Activated T-cell treated with anti-CD3 and anti-CD28 coated beads, Interleukin-2, amount 50 U/mL, for 4 hours (primary cell): Measurements from ENCODE around the gene PDSS2. TPM values are rescaled to one million over a fixed set of nuclear protein-coding genes. Genes with fewer than 3 reads are reported as not detected.
"Not testable (repeated sequence)": the region's sequence is repeated elsewhere in the genome, so short reads cannot be mapped to it uniquely, and the experiment has no call there.

Source experiments
- ATAC-seq, 2 donors: fragments of 200-7000 bp; cut with Tn5 transposase; one replicate each; pipeline ENCODE4 v1.10.0; 2021
- DNase-seq: peaks from one replicate; pipeline ENCODE4 v3.0.0-alpha.2; 2020
- H3K27me3 Mint-ChIP-seq: one replicate; pipeline ENCODE4 v1.8.0; 2021; ENCODE audit warnings: low read depth, mixed read lengths
- H3K36me3 Mint-ChIP-seq: one replicate; pipeline ENCODE4 v1.8.0; 2022; ENCODE audit warnings: mixed read lengths; ENCODE audit not compliant: insufficient read depth
- H3K4me1 Mint-ChIP-seq: one replicate; pipeline ENCODE4 v1.8.0; 2021; ENCODE audit warnings: low read depth, mixed read lengths
- H3K4me3 Mint-ChIP-seq: one replicate; pipeline ENCODE4 v1.8.0; 2021; ENCODE audit warnings: mild to moderate bottlenecking, moderate library complexity, mixed read lengths
- H3K9me3 Mint-ChIP-seq: one replicate; pipeline ENCODE4 v1.8.0; 2021; ENCODE audit warnings: mixed read lengths
- total RNA-seq, 3 donors: library from RNA; stranded (reverse); gene quantifications; one replicate each; pipeline ENCODE4 v1.2.1, GENCODE V29; 2021

The PDSS2 gene
- total RNA-seq, 3 donors from 2014 or later, result 10.9 to 14.8 (median 12.6) TPM

- not testable (repeated sequence) for H3K4me3 Mint-ChIP-seq, H3K27me3 Mint-ChIP-seq, ATAC-seq, H3K36me3 Mint-ChIP-seq, H3K9me3 Mint-ChIP-seq, DNase-seq
- peaks cover 15% of the 10 kb centered on the region for H3K4me1 Mint-ChIP-seq
Observed at GRCh38 chr6:107118540-107118939, 340.8 kb downstream of the PDSS2 start.

GRCh38 chr6:107116931-107117330, 342.4 kb downstream of the PDSS2 start:
- DNase-seq (no peak), ATAC-seq (no peak)
- Mint-ChIP-seq H3K4me3 (peak overlapping the region; percentile 82), H3K27me3 (peaks cover 9% of the 10 kb centered on the region), H3K9me3 (no peaks in the 10 kb centered on the region), H3K4me1 (peaks cover 17% of the 10 kb centered on the region), H3K36me3 (no peaks in the 10 kb centered on the region)

- Mint-ChIP-seq H3K9me3 (no peaks in the 10 kb centered on the region), H3K4me1 (peaks cover 17% of the 10 kb centered on the region), H3K36me3 (no peaks in the 10 kb centered on the region), H3K27me3 (peaks cover 9% of the 10 kb centered on the region), H3K4me3 (peak overlapping the region; percentile 82)
- ATAC-seq (no peak), DNase-seq (no peak)
Observed at GRCh38 chr6:107116328-107116892, 343.0 kb downstream of the PDSS2 start.

GRCh38 chr6:107115695-107116327, 343.6 kb downstream of the PDSS2 start:
- H3K36me3 Mint-ChIP-seq, result no peaks in the 10 kb centered on the region
- DNase-seq (peak; percentile 22), ATAC-seq (peak; percentile 13 to 23)
- H3K4me3 Mint-ChIP-seq, result peak overlapping the region; percentile 82
- H3K27me3 Mint-ChIP-seq, result peaks cover 9% of the 10 kb centered on the region
- H3K9me3 Mint-ChIP-seq, result no peaks in the 10 kb centered on the region
- peaks cover 17% of the 10 kb centered on the region for H3K4me1 Mint-ChIP-seq

GRCh38 chr6:107114926-107115694, 344.3 kb downstream of the PDSS2 start, which contains the start of gene BEND3:
TSS of gene BEND3 (minus strand) at chr6:107115515. CDS start at chr6:107099285, 16,230 bp downstream.
- Mint-ChIP-seq H3K9me3 (no peaks in the 10 kb centered on the region), H3K4me3 (peak within 1 kb of the TSS; percentile 82), H3K4me1 (peaks cover 17% of the 10 kb centered on the region), H3K36me3 (no peaks in the 10 kb centered on the region), H3K27me3 (peaks cover 9% of the 10 kb centered on the region)
- ATAC-seq (peak; percentile 45 to 49), DNase-seq (peak; percentile 64)

- Mint-ChIP-seq H3K4me1 (peaks cover 17% of the 10 kb centered on the region), H3K27me3 (peaks cover 9% of the 10 kb centered on the region), H3K4me3 (peak overlapping the region; percentile 81), H3K36me3 (no peaks in the 10 kb centered on the region), H3K9me3 (no peaks in the 10 kb centered on the region)
- peak; percentile 68 to 73 for ATAC-seq
- peak; percentile 67 for DNase-seq
Observed at GRCh38 chr6:107114213-107114925, 345.0 kb downstream of the PDSS2 start.

GRCh38 chr6:107110200-107110599, 349.2 kb downstream of the PDSS2 start:
- Mint-ChIP-seq H3K4me3 (no peak overlapping the region), H3K9me3 (no peaks in the 10 kb centered on the region), H3K4me1 (peaks cover 6% of the 10 kb centered on the region), H3K27me3 (no peaks in the 10 kb centered on the region), H3K36me3 (no peaks in the 10 kb centered on the region)
- no peak for ATAC-seq
- no peak for DNase-seq

- H3K9me3 Mint-ChIP-seq, result no peaks in the 10 kb centered on the region
- DNase-seq, result no peak
- peaks cover under 1% of the 10 kb centered on the region for H3K4me1 Mint-ChIP-seq
- no peaks in the 10 kb centered on the region for H3K27me3 Mint-ChIP-seq
- H3K4me3 Mint-ChIP-seq, result no peak overlapping the region
- no peaks in the 10 kb centered on the region for H3K36me3 Mint-ChIP-seq
- ATAC-seq, result no peak
Observed at GRCh38 chr6:107108201-107108890, 351.0 kb downstream of the PDSS2 start.

- ATAC-seq (no peak), DNase-seq (no peak)
- Mint-ChIP-seq H3K4me1 (no peaks in the 10 kb centered on the region), H3K9me3 (no peaks in the 10 kb centered on the region), H3K4me3 (no peak overlapping the region), H3K27me3 (no peaks in the 10 kb centered on the region), H3K36me3 (no peaks in the 10 kb centered on the region)
Observed at GRCh38 chr6:107107791-107108190, 351.6 kb downstream of the PDSS2 start.

- no peak overlapping the region for H3K4me3 Mint-ChIP-seq
- H3K4me1 Mint-ChIP-seq, result no peaks in the 10 kb centered on the region
- H3K36me3 Mint-ChIP-seq, result no peaks in the 10 kb centered on the region
- H3K9me3 Mint-ChIP-seq, result no peaks in the 10 kb centered on the region
- no peaks in the 10 kb centered on the region for H3K27me3 Mint-ChIP-seq
- no peak for DNase-seq
- ATAC-seq, result no peak
Observed at GRCh38 chr6:107106165-107106564, 353.2 kb downstream of the PDSS2 start.

- no peaks in the 10 kb centered on the region for H3K27me3 Mint-ChIP-seq
- H3K4me3 Mint-ChIP-seq, result no peak overlapping the region
- no peaks in the 10 kb centered on the region for H3K9me3 Mint-ChIP-seq
- no peaks in the 10 kb centered on the region for H3K4me1 Mint-ChIP-seq
- DNase-seq (no peak), ATAC-seq (no peak)
- H3K36me3 Mint-ChIP-seq, result no peaks in the 10 kb centered on the region
Observed at GRCh38 chr6:107105511-107106116, 353.8 kb downstream of the PDSS2 start.

- no peak for ATAC-seq
- no peak for DNase-seq
- no peaks in the 10 kb centered on the region for H3K9me3 Mint-ChIP-seq
- peaks cover 1% of the 10 kb centered on the region for H3K36me3 Mint-ChIP-seq
- H3K27me3 Mint-ChIP-seq, result no peaks in the 10 kb centered on the region
- no peak overlapping the region for H3K4me3 Mint-ChIP-seq
- H3K4me1 Mint-ChIP-seq, result peaks cover 8% of the 10 kb centered on the region
Observed at GRCh38 chr6:107103082-107103481, 356.3 kb downstream of the PDSS2 start.
